GM19023 (cell line): ENCODE measurements around the gene EGFR.

Experiments
- ATAC-seq: cut with Tn5 transposase; IDR thresholded peaks from one replicate; pipeline ENCODE4 v1.9.1; 2021; ENCODE audit warnings: mild to moderate bottlenecking, moderate library complexity; ENCODE audit not compliant: unreplicated experiment

Gene EGFR

DNA sequence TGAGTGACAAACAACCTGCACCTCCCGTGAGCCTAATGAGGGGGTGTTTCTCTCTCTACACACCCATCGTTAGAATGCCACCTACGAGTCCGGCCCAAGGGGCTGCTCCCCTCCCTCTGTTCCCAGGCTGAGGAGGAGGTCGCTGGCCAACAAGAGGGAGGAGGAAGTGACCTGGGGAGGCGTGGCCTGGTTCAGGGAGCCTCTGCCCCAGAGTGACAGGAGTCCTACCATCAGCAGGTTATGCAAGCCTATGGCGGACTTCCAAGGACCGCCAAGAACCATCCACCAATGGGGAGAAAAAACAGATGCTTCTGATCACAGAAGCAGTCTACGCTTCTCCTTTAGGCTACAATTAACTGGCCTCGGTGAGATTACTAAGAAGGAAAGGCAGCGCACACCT is 12.3 kb upstream of the EGFR start:
- ATAC-seq = no peak

GRCh38 chr7:55013851-55014250 is 5.0 kb upstream of the EGFR start:
- ATAC-seq = no peak

DNA sequence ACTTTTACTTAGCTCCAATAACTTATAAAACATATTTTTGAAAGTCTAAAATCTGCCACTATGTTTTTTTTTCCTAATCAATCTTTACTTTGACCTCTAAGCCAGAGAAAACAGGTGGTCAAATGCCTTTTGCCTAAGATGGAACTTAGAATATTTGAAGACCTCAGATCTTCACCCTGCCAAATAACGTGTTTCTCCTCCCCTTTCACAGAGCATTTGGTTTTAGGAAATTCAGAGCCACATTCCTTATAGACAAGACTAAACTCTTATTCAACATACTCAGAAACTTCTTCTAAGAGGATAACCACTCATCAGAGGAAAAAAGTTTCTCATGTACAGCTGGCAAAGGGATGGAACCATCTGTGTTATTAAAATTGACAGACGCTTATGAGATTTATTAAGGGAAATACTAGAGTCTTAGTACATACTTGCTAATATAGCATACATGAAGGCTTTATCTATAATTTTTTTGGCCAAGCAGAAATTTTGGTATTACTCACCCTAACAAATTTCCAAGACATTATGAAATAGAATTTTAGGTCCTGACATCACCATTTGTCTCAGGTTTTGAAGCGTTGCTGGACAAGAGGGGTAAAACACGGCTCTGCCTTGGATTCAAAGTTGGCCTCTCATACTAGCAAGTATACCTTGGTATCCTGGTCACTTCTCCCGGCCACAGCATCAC is 2.6 kb upstream of the EGFR start:
- ATAC-seq = no peak

- ATAC-seq = no peak
Observed at GRCh38 chr7:55016746-55017090, 2.1 kb upstream of the EGFR start.

DNA sequence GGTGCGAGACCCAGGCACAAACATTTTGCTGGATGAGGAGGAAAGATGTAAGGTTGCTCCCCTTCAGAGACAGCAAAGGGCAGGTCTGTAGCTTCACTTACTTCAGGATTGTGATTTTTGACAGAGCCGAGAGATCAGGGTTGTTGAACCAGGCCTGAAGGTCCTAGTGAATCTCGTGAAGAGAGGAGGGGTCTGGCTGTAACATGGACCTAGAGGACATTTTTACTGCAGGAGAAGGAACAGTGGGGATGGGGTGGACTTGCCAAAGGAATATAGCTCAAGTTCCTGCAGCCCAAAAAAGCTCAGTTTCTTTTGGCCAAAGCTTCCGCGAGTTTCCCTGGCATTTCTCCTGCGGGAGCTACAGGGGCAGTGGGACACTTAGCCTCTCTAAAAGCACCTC is 976 bp upstream of the EGFR start:
- ATAC-seq = no peak

- no peak for ATAC-seq
Observed at GRCh38 chr7:55019191-55019690, 424 bp downstream of the EGFR start.

GRCh38 chr7:55019691-55020465 is 1.1 kb downstream of the EGFR start:
- ATAC-seq = no peak

DNA sequence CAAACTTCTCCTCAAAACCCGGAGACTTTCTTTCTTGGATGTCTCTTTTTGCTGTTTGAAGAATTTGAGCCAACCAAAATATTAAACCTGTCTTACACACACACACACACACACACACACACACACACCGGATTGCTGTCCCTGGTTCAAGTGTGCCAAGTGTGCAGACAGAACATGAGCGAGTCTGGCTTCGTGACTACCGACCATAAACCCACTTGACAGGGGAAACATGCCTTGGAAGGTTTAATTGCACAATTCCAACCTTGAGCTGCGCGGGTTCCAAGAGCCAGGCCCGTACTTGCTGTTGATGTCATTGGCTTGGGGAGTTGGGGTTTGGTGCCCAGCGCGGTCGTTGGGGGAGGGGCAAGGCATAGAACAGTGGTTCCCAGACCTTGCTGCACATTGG is 1.7 kb downstream of the EGFR start:
- ATAC-seq = no peak

DNA sequence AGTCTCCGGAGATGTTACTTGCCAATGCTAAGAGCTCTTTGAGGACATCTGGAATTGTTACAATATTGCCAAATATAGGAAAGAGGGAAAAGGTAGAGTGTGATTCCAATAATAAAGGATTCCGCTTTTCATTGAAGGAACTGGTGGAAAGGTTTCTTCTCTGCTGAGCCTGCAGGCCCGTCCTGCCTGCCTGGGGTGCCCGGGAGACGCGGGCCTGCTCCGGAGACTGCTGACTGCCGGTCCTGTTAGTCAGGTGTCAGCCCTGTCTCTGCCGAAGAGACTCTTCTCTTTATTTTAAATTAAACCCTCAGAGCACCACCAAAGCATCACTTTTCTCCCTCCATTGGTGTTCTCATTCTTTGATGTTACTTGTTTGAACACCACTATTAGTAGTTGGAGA is 2.2 kb downstream of the EGFR start:
- ATAC-seq = no peak

DNA sequence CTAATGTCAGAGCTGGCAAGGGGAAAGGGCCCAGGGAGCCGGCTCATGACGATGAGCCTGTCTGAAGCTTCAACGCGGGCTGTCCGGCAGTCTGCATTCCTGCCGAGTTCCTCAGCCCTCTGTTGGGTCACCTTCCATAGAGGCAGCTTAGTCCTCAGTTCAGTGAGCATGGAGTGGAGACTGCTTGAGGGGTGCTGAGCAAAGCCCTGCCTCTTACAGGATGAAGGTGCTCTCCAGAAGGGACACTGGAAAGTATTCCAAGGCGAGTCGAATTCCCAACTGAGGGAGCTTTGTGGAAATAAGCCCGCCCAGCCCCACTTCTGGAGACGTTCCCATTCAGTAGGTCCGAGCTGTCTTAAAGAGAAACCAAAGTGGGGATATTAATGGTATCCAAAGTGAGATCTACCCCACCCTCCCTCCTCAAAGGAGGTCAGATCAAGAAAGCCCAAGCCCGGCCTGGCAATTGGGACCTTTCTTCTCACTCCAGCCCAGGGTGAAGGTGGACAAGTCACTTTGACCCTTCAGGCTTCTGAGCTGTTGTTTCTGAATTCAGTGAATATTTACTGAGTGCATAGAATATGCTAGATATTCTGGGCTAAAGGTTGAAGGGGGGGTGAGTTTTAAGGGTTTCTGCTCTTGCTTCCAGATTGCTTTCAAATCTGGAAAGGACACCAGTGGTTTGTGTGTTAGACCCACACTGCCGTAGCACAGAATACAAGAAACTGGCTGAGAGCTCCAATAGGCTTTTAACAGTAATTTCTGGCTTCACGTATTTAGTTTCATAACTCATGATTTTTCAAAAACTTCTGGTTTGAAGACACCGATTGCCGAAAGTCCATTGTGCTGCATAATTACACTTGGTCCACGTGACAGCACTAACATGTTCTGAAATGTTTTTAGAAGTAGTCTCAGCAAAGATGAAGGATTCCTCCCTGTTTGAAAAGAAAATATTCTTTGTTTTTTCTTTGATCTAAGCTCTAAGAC is 3.5 kb downstream of the EGFR start:
- no peak for ATAC-seq

DNA sequence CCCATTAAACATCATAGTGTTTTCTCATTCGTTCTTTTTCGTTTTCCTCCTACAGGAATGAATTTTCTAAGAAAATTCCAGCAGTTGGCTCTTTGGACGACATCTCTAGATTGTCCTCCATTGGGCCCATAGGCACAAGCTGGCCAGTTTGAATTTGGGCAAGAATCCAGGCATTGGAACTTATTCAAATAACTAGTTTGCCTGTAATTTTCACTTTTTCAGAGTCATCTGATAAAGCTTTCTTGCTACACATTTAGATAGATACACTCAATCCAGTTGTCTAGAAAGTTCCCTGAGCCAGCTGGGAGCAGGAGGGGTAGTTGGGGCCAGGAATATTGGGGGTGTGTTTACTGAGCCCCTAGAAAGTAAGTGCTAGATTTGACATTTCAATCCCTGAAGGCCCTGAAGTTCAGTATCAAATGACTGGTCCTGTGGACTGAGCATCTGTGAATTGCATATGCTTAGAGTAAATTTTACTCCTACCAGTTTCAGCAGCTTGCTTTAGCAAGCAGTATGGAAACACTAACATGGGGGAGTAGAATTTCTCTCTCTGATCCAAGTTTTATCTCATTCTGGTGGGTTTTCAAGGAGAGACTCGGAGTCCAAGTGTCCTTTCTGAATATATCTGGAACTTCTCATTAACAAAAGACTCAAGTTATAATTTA is 5.2 kb downstream of the EGFR start:
- no peak for ATAC-seq

DNA sequence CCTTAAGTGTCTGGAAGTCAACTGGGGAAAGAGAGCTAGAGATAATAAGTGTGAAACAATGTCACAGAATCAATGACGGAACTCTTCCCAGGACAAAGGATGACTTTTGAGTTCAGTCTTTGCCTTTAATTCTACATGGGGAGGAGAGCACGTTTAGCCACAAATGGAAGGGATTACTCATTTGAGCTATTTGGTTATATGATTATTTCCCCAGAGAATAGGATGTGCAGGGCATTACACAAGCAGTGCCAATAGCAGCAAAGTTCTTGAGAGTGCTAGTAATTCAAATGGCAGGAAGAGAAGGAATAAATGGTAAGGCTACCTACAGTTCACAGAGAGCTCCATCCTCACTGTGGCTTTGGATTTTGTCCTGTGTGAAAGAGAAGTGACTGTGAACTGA is 6.0 kb downstream of the EGFR start:
- ATAC-seq = no peak

- ATAC-seq = no peak
Observed at GRCh38 chr7:55026086-55026790, 7.4 kb downstream of the EGFR start.

GRCh38 chr7:55026867-55027490 is 8.2 kb downstream of the EGFR start:
- ATAC-seq = no peak

DNA sequence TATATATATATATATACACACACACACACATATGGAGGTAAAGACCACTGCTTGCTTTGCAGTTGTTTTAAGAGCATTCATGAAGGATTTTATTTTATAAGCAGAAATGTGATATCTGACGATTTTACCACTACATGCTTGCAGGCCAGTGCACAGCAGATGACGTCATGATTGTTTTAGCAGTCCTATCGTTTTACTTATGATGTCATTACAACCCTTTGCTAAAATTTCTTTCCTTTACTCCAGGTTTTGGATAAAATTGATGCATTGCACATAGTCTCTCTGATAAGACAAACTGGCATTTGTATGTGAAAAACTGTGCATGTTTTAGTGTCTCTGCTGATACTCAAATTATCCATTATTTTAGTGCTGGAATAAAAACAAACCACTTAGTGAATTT is 9.2 kb downstream of the EGFR start:
- ATAC-seq = no peak

- ATAC-seq = no peak
Observed at GRCh38 chr7:55030314-55030713, 11.5 kb downstream of the EGFR start.

DNA sequence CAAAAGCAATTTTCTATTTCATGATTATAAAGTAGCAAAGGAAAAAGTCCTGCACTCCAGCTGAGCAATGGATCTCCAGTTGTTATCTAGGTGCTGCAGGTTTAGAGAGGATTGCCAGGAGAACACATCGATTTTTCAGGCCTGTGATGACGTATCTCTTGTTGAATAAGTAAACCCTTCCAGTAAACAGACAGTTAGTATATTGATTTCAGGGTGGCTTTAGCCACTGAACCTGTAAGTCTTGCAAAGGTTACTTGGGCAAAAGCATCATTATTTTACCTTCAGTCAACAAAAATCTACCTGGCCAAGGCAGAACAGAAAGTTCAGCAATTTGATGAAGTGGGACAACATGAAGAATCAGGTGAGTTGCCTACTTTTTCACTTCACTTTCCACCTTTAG is 12.3 kb downstream of the EGFR start:
- no peak for ATAC-seq

GRCh38 chr7:55032069-55032699 is 13.4 kb downstream of the EGFR start:
- no peak for ATAC-seq

DNA sequence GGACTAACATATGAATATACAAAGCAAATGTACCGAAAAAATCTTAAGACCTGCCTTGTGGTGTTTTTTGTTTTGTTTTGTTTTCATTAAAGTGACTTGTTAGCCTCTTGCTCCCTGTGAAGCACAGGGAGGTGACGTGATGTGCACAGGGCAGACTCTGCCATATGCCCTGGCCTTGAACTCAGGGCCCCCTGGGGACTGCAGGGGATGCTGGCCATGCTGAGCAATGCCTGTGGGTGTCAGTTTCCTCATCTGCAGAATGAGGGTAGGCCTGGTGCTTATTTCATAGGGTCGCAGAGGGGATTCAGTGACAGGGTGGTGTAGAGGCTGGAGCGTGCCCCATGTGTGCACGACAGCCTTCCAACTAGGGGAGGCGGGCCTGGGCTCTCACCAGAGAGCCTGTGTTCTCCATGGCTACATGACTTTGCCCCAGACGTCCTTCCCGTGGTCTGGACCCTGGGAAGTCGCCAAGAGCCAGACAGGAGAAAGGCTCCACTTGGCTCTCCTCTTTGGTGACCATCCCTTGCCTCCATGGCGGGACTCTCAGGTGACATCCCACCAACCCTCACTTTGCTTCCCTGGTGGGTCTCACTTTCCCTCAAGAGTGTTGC is 14.5 kb downstream of the EGFR start:
- no peak for ATAC-seq
